Lung microvascular endothelial cell (primary cell): ENCODE results near the gene DHPS. TPM values are rescaled to one million over a fixed set of nuclear protein-coding genes. Genes with fewer than 3 reads are reported as not detected.
A peak's percentile ranks its signal among the peaks of the same experiment; 100 is the strongest.

Experiments
- DNase-seq, 2 donors: peaks; one replicate each; pipeline versions ENCODE4 v3.0.0 to v3.0.0-alpha.2; 2010; ENCODE audit warnings: low read depth in 2 of 2
- total RNA-seq: library from RNA; depleted of rRNA; stranded (reverse); fragments of >200 nt; gene quantifications from 2 replicates; pipeline ENCODE4 v1.2.1, GENCODE V29; 2014

Gene DHPS
- total RNA-seq, 1 donor from 2014 or later: 41.1 TPM

GRCh38 chr19:12675399-12675798, 6.3 kb downstream of the DHPS start:
- DNase-seq: no peak

GRCh38 chr19:12672744-12673143, 8.9 kb downstream of the DHPS start:
- DNase-seq: no peak

GRCh38 chr19:12670159-12670928, 11.3 kb downstream of the DHPS start:
- DNase-seq: no peak

GRCh38 chr19:12669270-12670158, 12.2 kb downstream of the DHPS start:
- DNase-seq: peak; percentile 90 to 91

GRCh38 chr19:12668932-12669269, 12.8 kb downstream of the DHPS start:
- DNase-seq: peak; percentile 69

GRCh38 chr19:12668346-12668745, 13.3 kb downstream of the DHPS start:
- no peak for DNase-seq

- DNase-seq: no peak
These were observed 13.9 kb downstream of the DHPS start for GRCh38 chr19:12667731-12668302.

GRCh38 chr19:12666265-12667048, 15.2 kb downstream of the DHPS start, which contains the start of the genes MAN2B1 and WDR83:
MAN2B1 (minus strand) TSS chr19:12666742; CDS start chr19:12666701, 41 bp downstream.
WDR83 (plus strand) TSS chr19:12666807; CDS start chr19:12669791, 2,984 bp downstream.
- peak; percentile 70 to 76 for DNase-seq

GRCh38 chr19:12665671-12666264, 15.9 kb downstream of the DHPS start:
- no peak for DNase-seq

GRCh38 chr19:12665281-12665573, 16.5 kb downstream of the DHPS start:
- no peak for DNase-seq

- no peak for DNase-seq
These were observed 17.0 kb downstream of the DHPS start for GRCh38 chr19:12664406-12665280.

GRCh38 chr19:12660980-12661379, 20.7 kb downstream of the DHPS start:
- DNase-seq: no peak

GRCh38 chr19:12657966-12658365, 23.7 kb downstream of the DHPS start:
- DNase-seq: no peak

GRCh38 chr19:12656899-12657571, 24.6 kb downstream of the DHPS start:
- DNase-seq: no peak

GRCh38 chr19:12655546-12655945, 26.1 kb downstream of the DHPS start:
- no peak for DNase-seq

- no peak for DNase-seq
These were observed 29.5 kb downstream of the DHPS start for GRCh38 chr19:12652219-12652618.

- DNase-seq: no peak
These were observed 31.7 kb downstream of the DHPS start for GRCh38 chr19:12649941-12650340.

- peak in 1 of 2 donors; percentile 36 for DNase-seq
These were observed 33.6 kb downstream of the DHPS start for GRCh38 chr19:12648088-12648487.

GRCh38 chr19:12647490-12648071, 34.1 kb downstream of the DHPS start:
- DNase-seq: peak; percentile 36 to 61
